Spleen (tissue), 11 donors: ENCODE measurements around the gene HBZ. TPM values are rescaled to one million over a fixed set of nuclear protein-coding genes. Genes with fewer than 3 reads are reported as not detected.
"Not testable (repeated sequence)": the region's sequence is repeated elsewhere in the genome, so short reads cannot be mapped to it uniquely, and the experiment has no call there.

ENCODE experiments used
- DNase-seq: peaks from one replicate; pipeline ENCODE4 v3.0.0-alpha.2; 2020
- H3K27ac ChIP-seq, 8 donors: fragments of 200-600 bp; sonication (generic) in 7 of 8; 1 replicate in 4 of 8; 2 replicates in 4 of 8; pipeline versions ENCODE4 v1.5.0 to v1.8.0; 2016 to 2021; ENCODE audit warnings: inconsistent platforms in 4 of 8, mild to moderate bottlenecking in 4 of 8, moderate library complexity in 1 of 8
- H3K27me3 ChIP-seq, 7 donors: fragments of 200-600 bp; sonication (generic) in 6 of 7; replicated peaks in 1 of 7; 1 replicate in 4 of 7; 2 replicates in 3 of 7; pipeline versions ENCODE4 v1.5.0 to v1.8.0; 2016 to 2021; ENCODE audit warnings: inconsistent platforms in 3 of 7, mild to moderate bottlenecking in 1 of 7
- H3K36me3 ChIP-seq, 6 donors: fragments of 200-600 bp; sonication (generic) in 5 of 6; 1 replicate in 4 of 6; 2 replicates in 2 of 6; pipeline versions ENCODE4 v1.5.0 to v1.8.0; 2016 to 2021; ENCODE audit warnings: inconsistent platforms in 2 of 6
- H3K4me1 ChIP-seq, 6 donors: fragments of 200-600 bp; sonication (generic) in 5 of 6; 1 replicate in 3 of 6; 2 replicates in 3 of 6; pipeline versions ENCODE4 v1.5.0 to v1.8.0; 2016 to 2021; ENCODE audit warnings: inconsistent platforms in 3 of 6
- H3K4me3 ChIP-seq, 8 donors: fragments of 200-600 bp; sonication (generic) in 7 of 8; 1 replicate in 4 of 8; 2 replicates in 4 of 8; pipeline versions ENCODE4 v1.5.0 to v1.8.0; 2016 to 2021; ENCODE audit warnings: inconsistent platforms in 4 of 8, mild to moderate bottlenecking in 4 of 8, moderate library complexity in 2 of 8
- H3K9me3 ChIP-seq, 8 donors: fragments of 200-600 bp; sonication (generic) in 7 of 8; 1 replicate in 4 of 8; 2 replicates in 4 of 8; pipeline versions ENCODE4 v1.5.0 to v1.8.0; 2016 to 2021; ENCODE audit warnings: inconsistent platforms in 4 of 8
- CTCF ChIP-seq, 11 experiments: fragments of 200-600 bp in 7 of 11; fragments of 450-650 bp in 4 of 11; sonication (generic) in 4 of 11; IDR thresholded peaks in 8 of 11; conservative IDR thresholded peaks in 3 of 11; 1 replicate in 7 of 11; 2 replicates in 4 of 11; pipeline versions ENCODE4 v1.4.0 to v1.8.0; 2016 to 2021; ENCODE audit warnings: antibody characterized with exemption in 11 of 11, inconsistent platforms in 4 of 11, mild to moderate bottlenecking in 1 of 11
- POLR2A ChIP-seq, 3 donors: fragments of 450-650 bp; IDR thresholded peaks; one replicate each; pipeline ENCODE4 v1.5.1; 2017; ENCODE audit warnings: antibody characterized with exemption in 3 of 3, mild to moderate bottlenecking in 1 of 3
- POLR2AphosphoS5 ChIP-seq, 3 donors: sonication (generic); formaldehyde crosslinking; IDR thresholded peaks; one replicate each; pipeline ENCODE4 v1.5.1; 2017; ENCODE audit warnings: antibody characterized with exemption in 3 of 3
- WGBS, 5 donors: extraction: QIAGEN DNeasy Blood & Tissue Kit in 3 of 5; methylation state at CpG; one replicate each; pipeline versions ENCODE4 v1.1.5 to v1.1.7; 2013 to 2018; 5-methylcytosine and 5-hydroxymethylcytosine counted together
- intact Hi-C: fragments of 100-400 bp; cut with DNase I; formaldehyde crosslinking; loops from one replicate; pipeline ENCODE4 v1.15.0; 2023; ENCODE audit warnings: low total_unique reads
- polyA plus RNA-seq, 3 donors: library from polyadenylated mRNA; stranded (reverse); fragments of 200-250 nt; gene quantifications; one replicate each; pipeline ENCODE4 v1.2.1, GENCODE V29; 2013
- total RNA-seq, 7 donors: library from RNA; depleted of rRNA in 3 of 7; stranded (reverse); fragments of >200 nt in 3 of 7; fragmentation: NEBNext Ultra II Directional in 4 of 7; extraction: Animal tissue kit (Norgen Biotek cat#: 25700) in 4 of 7; gene quantifications; one replicate each; pipeline versions ENCODE4 v1.1.0 to v1.2.1, GENCODE V29; 2016 to 2021
- donor health status: healthy with polysubstance abuse.
- donor health status: DM: no; HTN: no; CAD: no; lungs with moderate emphysema.
- donor health status: DM: no; HTN: no; CAD: no.
- donor health status: Bipolar disorder and iron deficiency.
- donor health status: healthy.
- donor health status: DM: no; HTN: no; CAD: no.
- donor health status: DM: yes; HTN: yes; CAD: no.

HBZ gene
- total and polyA plus RNA-seq, 10 donors = 0.16 to 1.2 TPM; not detected in 8

DNA sequence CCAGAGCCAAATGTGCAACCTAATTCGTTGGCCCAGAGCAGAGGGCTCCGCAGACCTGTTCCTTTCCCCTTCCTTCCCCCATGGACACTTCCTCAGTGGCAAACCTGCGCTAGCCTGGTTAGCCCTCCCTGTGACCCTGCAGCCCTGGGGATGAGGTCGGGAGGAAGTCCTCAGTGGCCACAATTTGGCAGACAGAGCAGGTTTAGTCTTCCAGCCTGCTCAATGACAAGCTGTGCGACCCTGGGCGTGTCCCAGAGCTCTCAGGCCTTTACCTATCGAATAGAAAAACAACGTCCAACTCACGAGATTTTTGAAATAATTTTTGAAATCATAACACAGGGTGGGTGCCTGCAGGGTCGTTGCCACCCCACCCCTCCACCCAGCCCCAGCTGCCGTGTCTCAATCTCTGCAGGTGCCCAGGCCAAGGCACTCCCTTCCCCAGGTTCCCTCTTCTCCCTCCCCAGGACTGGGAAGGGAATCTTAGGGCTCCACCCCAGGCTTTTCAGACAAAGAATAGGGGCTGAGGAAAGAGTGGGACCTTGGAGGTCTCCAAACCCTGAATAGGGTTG is 14.8 kb downstream of the HBZ start:
- no peaks in the 10 kb centered on the region for H3K36me3 ChIP-seq

DNA sequence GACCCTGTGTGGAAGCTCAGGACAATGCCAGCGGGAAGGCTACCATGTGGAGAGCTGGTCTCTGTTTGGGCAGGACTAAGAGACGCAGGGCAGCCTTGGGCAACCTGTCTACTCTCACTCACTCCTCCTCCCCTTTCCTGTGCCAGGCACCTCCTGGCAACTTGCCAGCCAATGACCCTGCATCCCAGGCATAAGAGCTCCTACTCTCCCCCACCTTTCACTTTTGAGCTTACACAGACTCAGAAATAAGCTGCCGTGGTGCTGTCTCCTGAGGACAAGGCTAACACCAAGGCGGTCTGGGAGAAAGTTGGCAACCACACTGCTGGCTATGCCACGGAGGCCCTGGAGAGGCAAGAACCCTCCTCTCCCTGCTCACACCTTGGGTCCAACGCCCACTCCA is 16.0 kb downstream of the HBZ start:
- Histone ChIP-seq H3K4me3 (no peak overlapping the region), H3K4me1 (peaks cover 13 to 27% (median 21%) of the 10 kb centered on the region in 6 donors), H3K27me3 (peaks cover 0 to 77% (median 65%) of the 10 kb centered on the region in 7 donors), H3K27ac (no peak overlapping the region), H3K36me3 (no peaks in the 10 kb centered on the region), H3K9me3 (no peaks in the 10 kb centered on the region)
- intact Hi-C loops = no loop called here
- TF ChIP-seq POLR2A (IDR thresholded peaks at IDR 0.05) (no peak), CTCF (IDR thresholded peaks at IDR 0.05 in 8 of 11, conservative IDR thresholded peaks at IDR 0.05 in 3 of 11) (no peak), POLR2AphosphoS5 (IDR thresholded peaks at IDR 0.05) (no peak)
- 56 to 76% (median 67%) methylated on average over 6 of the region's 6 CpGs for WGBS, 5 donors
- DNase-seq = no peak

More for the DNA sequence above, 14.8 kb downstream of the HBZ start:
- intact Hi-C loops = no loop called here
- DNase-seq = no peak
- H3K9me3 ChIP-seq = no peaks in the 10 kb centered on the region
- peaks cover 0 to 85% (median 65%) of the 10 kb centered on the region in 7 donors for H3K27me3 ChIP-seq
- TF ChIP-seq CTCF (IDR thresholded peaks at IDR 0.05 in 8 of 11, conservative IDR thresholded peaks at IDR 0.05 in 3 of 11) (no peak), POLR2AphosphoS5 (IDR thresholded peaks at IDR 0.05) (no peak), POLR2A (IDR thresholded peaks at IDR 0.05) (no peak)
- no peak overlapping the region for H3K4me3 ChIP-seq
- no peak overlapping the region for H3K27ac ChIP-seq
- WGBS, 5 donors = 14 to 22% (median 15%) methylated on average over 11 of the region's 11 CpGs
- H3K4me1 ChIP-seq = peaks cover 13 to 24% (median 20%) of the 10 kb centered on the region in 6 donors

DNA sequence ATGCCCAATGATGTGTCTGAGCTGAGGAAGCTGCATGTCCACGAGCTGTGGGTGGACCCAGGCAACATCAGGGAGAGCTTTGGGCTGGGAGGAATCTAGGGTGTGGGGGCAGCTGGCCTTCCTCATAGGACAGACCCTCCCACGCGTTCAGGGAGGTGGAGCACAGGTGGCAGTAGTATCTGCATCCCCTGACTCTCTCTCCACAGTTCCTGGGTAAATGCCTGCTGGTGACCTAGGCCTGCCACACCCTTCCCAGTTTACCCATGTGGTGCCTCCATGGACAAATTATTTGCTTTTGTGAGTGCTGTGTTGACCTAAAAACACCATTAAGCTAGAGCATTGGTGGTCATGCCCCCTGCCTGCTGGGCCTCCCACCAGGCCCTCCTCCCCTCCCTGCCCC is 16.6 kb downstream of the HBZ start:
- Histone ChIP-seq H3K27ac (no peak overlapping the region), H3K4me3 (no peak overlapping the region), H3K27me3 (peaks cover 0 to 83% (median 65%) of the 10 kb centered on the region in 7 donors), H3K9me3 (no peaks in the 10 kb centered on the region), H3K36me3 (no peaks in the 10 kb centered on the region), H3K4me1 (peaks cover 13 to 28% (median 21%) of the 10 kb centered on the region in 6 donors)
- TF ChIP-seq POLR2AphosphoS5 (IDR thresholded peaks at IDR 0.05) (no peak), CTCF (IDR thresholded peaks at IDR 0.05 in 8 of 11, conservative IDR thresholded peaks at IDR 0.05 in 3 of 11) (no peak), POLR2A (IDR thresholded peaks at IDR 0.05) (no peak)
- 36 to 51% (median 46%) methylated on average over 3 of the region's 3 CpGs for WGBS, 5 donors
- DNase-seq = no peak
- intact Hi-C loops = no loop called here

- H3K27me3 ChIP-seq = peaks cover 0 to 91% (median 71%) of the 10 kb centered on the region in 7 donors
- intact Hi-C loops, H3K36me3 ChIP-seq, H3K27ac ChIP-seq, DNase-seq, H3K9me3 ChIP-seq, H3K4me3 ChIP-seq: not testable (repeated sequence)
- WGBS, 5 donors = 4 to 9% (median 5%) methylated on average over 5 of the region's 5 CpGs
- H3K4me1 ChIP-seq = peaks cover 12 to 34% (median 19%) of the 10 kb centered on the region in 6 donors
These were observed 17.7 kb downstream of the HBZ start for GRCh38 chr16:170088-170507.
